ENCODE data around the gene POLR1C. TPM values are rescaled to one million over a fixed set of nuclear protein-coding genes. Genes with fewer than 3 reads are reported as not detected.
"Not testable (repeated sequence)": the region's sequence is repeated elsewhere in the genome, so short reads cannot be mapped to it uniquely, and the experiment has no call there.

POLR1C gene
- total RNA-seq, 4 donors from 2014 or later, result 14.7 to 34.3 (median 25.9) TPM

DNA sequence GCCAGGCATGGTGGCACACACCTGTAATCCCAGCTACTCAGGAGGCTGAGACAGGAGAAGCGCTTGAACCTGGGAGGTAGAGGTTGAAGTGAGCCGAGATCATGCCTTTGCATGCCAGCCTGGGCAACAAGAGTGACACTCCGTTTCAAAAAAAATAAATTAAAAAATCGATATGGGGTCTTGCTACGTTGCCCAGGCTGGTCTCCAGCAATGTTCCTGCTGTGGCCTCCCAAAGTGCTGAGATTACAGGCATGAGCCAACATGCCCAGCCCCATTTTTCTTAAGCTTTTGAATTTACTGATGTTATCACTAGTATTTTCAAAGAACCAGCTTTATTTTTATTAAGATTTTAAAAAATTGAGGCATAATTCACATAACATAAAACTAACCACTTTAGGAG lies 23.6 kb downstream of the POLR1C start:
- TF ChIP-seq, protein P1, sequence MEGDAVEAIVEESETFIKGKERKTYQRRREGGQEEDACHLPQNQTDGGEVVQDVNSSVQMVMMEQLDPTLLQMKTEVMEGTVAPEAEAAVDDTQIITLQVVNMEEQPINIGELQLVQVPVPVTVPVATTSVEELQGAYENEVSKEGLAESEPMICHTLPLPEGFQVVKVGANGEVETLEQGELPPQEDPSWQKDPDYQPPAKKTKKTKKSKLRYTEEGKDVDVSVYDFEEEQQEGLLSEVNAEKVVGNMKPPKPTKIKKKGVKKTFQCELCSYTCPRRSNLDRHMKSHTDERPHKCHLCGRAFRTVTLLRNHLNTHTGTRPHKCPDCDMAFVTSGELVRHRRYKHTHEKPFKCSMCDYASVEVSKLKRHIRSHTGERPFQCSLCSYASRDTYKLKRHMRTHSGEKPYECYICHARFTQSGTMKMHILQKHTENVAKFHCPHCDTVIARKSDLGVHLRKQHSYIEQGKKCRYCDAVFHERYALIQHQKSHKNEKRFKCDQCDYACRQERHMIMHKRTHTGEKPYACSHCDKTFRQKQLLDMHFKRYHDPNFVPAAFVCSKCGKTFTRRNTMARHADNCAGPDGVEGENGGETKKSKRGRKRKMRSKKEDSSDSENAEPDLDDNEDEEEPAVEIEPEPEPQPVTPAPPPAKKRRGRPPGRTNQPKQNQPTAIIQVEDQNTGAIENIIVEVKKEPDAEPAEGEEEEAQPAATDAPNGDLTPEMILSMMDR (IDR thresholded peaks at IDR 0.05), result no peak
- no peak for TF ChIP-seq POLR2A (IDR thresholded peaks at IDR 0.05)
- 92 to 99% methylated on average over 5 of the region's 5 CpGs for WGBS, 2 donors
- Histone ChIP-seq H3K27ac (no peak overlapping the region), H3K9me3 (no peaks in the 10 kb centered on the region), H3K36me3 (peaks cover 3 to 98% (median 11%) of the 10 kb centered on the region in 3 donors), H3K4me3 (no peak overlapping the region), H3K27me3 (no peaks in the 10 kb centered on the region), H3K4me1 (no peaks in the 10 kb centered on the region)
- DNase-seq, result no peak
- intact Hi-C loops (cut with DNase I), result no loop called here

DNA sequence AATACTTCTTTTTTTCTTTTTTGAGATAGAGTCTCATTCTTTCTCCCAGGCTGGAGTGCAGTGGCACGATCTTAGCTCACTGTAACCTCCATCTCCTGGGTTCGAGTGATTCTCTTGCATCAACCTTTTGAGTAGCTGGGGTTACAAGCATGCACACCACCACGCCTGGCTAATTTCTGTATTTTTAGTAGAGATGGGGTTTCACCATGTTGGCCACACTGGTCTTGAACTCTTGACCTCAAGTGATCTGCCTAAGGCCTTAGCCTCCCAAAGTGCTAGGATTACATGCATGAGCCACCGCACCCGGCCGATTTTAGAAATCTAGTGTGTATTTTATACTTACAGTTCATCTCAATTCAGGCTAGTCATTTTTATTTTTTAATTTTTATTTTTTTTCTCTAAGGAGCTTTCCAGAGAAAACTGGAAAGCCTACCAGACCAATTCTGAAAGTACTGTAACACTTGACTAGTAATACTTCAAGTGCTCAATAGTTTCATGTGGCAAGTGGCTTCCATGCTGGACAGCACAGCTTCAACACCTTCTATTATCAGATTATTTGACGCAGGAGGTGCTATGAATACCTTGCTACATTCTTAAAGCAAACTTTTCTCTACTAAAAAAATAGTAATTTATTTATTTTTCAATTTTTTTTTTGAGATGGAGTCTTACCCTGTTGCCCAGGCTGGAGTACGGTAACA lies 25.0 kb downstream of the POLR1C start:
- Histone ChIP-seq H3K4me3 (no peak overlapping the region), H3K4me1 (no peaks in the 10 kb centered on the region), H3K27ac (no peak overlapping the region), H3K36me3 (peaks cover 3 to 98% (median 11%) of the 10 kb centered on the region in 3 donors), H3K27me3 (no peaks in the 10 kb centered on the region), H3K9me3 (no peaks in the 10 kb centered on the region)
- 89 to 92% methylated on average over 8 of the region's 8 CpGs for WGBS, 2 donors
- DNase-seq, result no peak
- intact Hi-C loops (cut with DNase I), result no loop called here
- TF ChIP-seq, protein P1 (IDR thresholded peaks at IDR 0.05), result no peak
- TF ChIP-seq POLR2A (IDR thresholded peaks at IDR 0.05), result no peak

DNA sequence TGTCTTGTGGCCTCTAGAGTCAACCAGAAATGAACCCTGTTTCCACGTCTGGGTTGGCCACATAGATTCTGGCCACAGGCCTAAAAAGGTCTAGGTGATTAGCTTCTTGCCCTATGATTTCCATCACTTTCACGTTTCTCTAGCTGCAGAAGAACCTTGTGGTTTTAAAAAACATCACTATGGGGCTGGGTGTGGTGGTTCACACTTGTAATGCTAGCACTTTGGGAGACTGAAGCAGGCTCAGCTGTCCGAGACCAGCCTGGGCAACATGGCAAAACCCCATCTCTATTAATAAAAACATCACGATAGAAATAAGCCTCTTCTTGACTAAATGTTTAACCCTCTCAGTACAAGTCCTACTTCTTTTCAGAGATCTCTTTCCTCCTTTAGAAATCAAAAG lies 27.6 kb downstream of the POLR1C start:
- H3K27me3 ChIP-seq, result no peaks in the 10 kb centered on the region
- intact Hi-C loops (cut with DNase I), result no loop called here
- no peaks in the 10 kb centered on the region for H3K4me1 ChIP-seq
- H3K9me3 ChIP-seq, result no peaks in the 10 kb centered on the region
- peaks cover 3 to 100% (median 21%) of the 10 kb centered on the region in 3 donors for H3K36me3 ChIP-seq
- H3K4me3 ChIP-seq, result no peak overlapping the region
- no peak overlapping the region for H3K27ac ChIP-seq
- 58 to 62% methylated on average over 4 of the region's 4 CpGs for WGBS, 2 donors
- TF ChIP-seq POLR2A (IDR thresholded peaks at IDR 0.05), result no peak
- TF ChIP-seq, protein P1 (IDR thresholded peaks at IDR 0.05), result no peak
- DNase-seq, result no peak

DNA sequence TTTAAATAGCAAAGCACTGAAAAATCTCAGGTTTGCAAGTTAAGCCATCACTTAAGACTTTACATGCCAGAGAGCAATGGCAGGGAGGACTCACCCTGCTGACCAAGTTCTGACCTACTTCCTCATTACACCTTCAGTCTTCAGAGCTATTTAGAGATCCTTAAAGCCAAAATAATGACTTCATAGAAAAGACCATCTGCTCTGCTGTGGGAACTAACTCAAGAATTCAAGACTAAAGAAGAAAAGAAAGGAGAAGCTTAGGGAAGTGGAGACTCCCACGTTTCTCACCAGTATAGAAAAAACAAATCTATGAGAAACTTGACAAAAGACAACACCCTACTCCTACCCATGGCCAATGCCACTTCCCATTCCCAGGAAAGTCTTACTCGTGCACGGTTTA lies 30.3 kb downstream of the POLR1C start:
- WGBS, 2 donors, result 84 to 85% methylated on average over 3 of the region's 3 CpGs
- DNase-seq, result no peak
- H3K4me3 ChIP-seq, result no peak overlapping the region
- no peak overlapping the region for H3K27ac ChIP-seq
- H3K27me3 ChIP-seq, result no peaks in the 10 kb centered on the region
- H3K4me1 ChIP-seq, result no peaks in the 10 kb centered on the region
- intact Hi-C loops (cut with DNase I), result no loop called here
- TF ChIP-seq, protein P1 (IDR thresholded peaks at IDR 0.05), result no peak
- TF ChIP-seq POLR2A (IDR thresholded peaks at IDR 0.05), result no peak
- H3K36me3 ChIP-seq, result peaks cover 0 to 100% (median 39%) of the 10 kb centered on the region in 3 donors
- no peaks in the 10 kb centered on the region for H3K9me3 ChIP-seq

DNA sequence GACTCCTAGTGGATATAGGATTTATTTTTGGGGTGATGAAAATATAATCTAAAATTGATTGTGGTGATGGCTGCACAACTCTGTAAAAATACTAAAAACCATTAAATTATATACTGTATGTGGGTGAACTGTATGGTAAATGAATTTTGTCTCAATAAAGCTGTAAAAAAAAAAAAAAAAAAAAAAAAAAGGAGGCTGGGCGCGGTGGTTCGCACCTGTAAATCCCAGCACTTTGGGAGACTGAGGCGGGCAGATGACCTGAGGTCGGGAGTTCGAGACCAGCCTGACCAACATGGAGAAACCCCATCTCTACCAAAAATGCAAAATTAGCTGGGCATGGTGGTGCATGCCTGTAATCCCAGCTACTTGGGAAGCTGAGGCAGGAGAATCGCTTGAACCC lies 40.7 kb downstream of the POLR1C start:
- H3K27me3 ChIP-seq; H3K9me3 ChIP-seq; H3K4me3 ChIP-seq; H3K4me1 ChIP-seq; H3K27ac ChIP-seq; DNase-seq; intact Hi-C loops (cut with DNase I): not testable (repeated sequence)
- H3K36me3 ChIP-seq, result peaks cover 20 to 100% (median 44%) of the 10 kb centered on the region in 3 donors
- WGBS, 2 donors, result 91 to 99% methylated on average over 7 of the region's 7 CpGs

DNA sequence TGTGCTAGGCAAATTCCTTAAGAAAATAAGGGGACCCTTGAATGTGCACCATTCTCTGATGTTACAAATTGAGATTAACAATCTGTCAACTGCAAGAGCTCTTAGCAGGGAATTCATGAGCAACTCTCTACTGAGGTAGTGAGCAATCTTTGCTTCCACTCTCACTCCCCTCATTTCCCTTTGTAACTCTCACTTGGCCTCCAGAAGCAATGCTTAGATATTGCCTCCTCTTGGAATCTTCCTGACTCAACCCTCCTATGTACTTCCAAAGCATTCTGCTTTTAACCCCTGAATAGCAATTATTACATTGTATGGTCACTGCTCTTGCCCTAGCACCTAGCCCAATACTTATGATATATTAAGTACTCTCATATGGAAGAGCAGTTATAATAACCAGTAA lies 42.4 kb downstream of the POLR1C start:
- intact Hi-C loops (cut with DNase I), result no loop called here
- Histone ChIP-seq H3K9me3 (no peaks in the 10 kb centered on the region), H3K27ac (no peak overlapping the region), H3K36me3 (peaks cover 20 to 100% (median 56%) of the 10 kb centered on the region in 3 donors), H3K27me3 (no peaks in the 10 kb centered on the region), H3K4me1 (no peaks in the 10 kb centered on the region), H3K4me3 (no peak overlapping the region)
- TF ChIP-seq POLR2A (IDR thresholded peaks at IDR 0.05), result no peak
- TF ChIP-seq, protein P1 (IDR thresholded peaks at IDR 0.05), result no peak
- no peak for DNase-seq
